ENCODE measurements around the gene RACK1.
"Not testable (repeated sequence)": the region's sequence is repeated elsewhere in the genome, so short reads cannot be mapped to it uniquely, and the experiment has no call there.

RACK1 gene

DNA sequence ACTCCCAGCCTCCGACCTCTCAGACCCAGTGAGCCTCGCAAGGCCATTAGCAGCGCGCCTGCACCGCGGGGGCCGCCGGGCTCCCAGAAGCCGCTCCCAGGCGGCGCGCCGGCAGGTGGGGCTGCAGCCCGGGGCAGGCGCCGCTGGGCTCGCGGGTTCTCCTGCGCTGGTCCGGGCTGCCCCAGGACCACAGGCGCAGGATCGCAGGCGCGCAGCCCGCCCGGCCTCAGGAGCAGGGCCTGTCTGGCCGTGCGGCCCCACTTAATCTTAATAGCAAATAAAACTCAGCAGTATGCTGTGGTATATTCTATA, 29.7 kb upstream of the RACK1 start:
- H3K27me3 ChIP-seq (ENCODE audit: control insufficient read depth, insufficient read depth, low read length); H3K36me3 ChIP-seq (ENCODE audit: control insufficient read depth, insufficient read depth, low read length); H3K9me3 ChIP-seq (ENCODE audit: control insufficient read depth, insufficient read depth, low read depth, low read length); H3K27ac ChIP-seq (ENCODE audit: low read depth, low read length); H3K9ac ChIP-seq (ENCODE audit: low read length); H3K4me1 ChIP-seq (ENCODE audit: control insufficient read depth, insufficient read depth, low read length): not testable (repeated sequence)
- peak overlapping the region; percentile 44 for H3K4me3 ChIP-seq (ENCODE audit: low read depth, low read length)

DNA sequence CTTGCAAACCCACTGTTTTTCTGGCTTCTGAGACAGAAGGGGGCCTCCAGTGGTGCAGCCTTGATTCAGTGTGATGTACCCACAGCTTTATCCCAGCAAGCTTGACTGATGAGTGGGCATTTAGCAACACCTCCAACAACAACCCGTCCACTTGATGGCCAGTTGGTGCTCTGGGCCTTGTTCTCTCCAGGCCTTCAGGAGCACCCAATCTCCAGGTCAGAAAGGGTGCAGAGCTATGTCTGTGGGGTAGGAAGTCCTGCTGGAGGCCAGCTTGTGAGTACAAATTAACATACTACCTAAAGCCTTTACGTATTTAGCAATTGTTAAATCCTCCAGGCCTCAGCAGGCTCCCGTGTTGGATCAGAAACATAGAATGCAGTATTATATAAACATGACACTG, 27.4 kb upstream of the RACK1 start:
- H3K27ac ChIP-seq (ENCODE audit: low read depth, low read length) = no peak overlapping the region
- no peaks in the 10 kb centered on the region for H3K9me3 ChIP-seq (ENCODE audit: control insufficient read depth, insufficient read depth, low read depth, low read length)
- no peak overlapping the region for H3K9ac ChIP-seq (ENCODE audit: low read length)
- no peak overlapping the region for H3K4me3 ChIP-seq (ENCODE audit: low read depth, low read length)
- H3K27me3 ChIP-seq (ENCODE audit: control insufficient read depth, insufficient read depth, low read length) = no peaks in the 10 kb centered on the region
- peaks cover 23% of the 10 kb centered on the region for H3K4me1 ChIP-seq (ENCODE audit: control insufficient read depth, insufficient read depth, low read length)
- H3K36me3 ChIP-seq (ENCODE audit: control insufficient read depth, insufficient read depth, low read length) = no peaks in the 10 kb centered on the region

DNA sequence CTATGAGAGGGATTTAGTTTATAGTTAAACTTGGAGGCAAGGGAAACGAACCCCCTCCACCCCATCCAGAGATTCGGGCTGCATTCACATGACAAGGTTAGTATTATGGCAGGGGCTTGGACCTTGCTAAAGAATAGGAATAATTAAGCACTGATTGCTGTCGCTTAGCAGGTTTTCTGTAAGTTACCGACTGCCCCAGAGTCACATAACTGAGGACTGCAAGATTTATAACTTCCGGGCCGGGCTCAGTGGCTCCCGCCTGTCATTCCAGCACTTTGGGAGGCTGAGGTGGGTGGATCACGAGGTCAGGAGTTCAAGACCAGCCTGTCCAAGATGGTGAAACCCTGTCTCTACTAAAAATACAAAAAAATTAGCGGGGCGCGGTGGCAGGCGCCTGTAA, 24.2 kb upstream of the RACK1 start:
- Histone ChIP-seq H3K9ac (ENCODE audit: low read length) (peak overlapping the region; percentile 62), H3K4me1 (ENCODE audit: control insufficient read depth, insufficient read depth, low read length) (peaks cover 34% of the 10 kb centered on the region), H3K27ac (ENCODE audit: low read depth, low read length) (peak overlapping the region; percentile 76)
- H3K4me3 ChIP-seq (ENCODE audit: low read depth, low read length); H3K36me3 ChIP-seq (ENCODE audit: control insufficient read depth, insufficient read depth, low read length); H3K27me3 ChIP-seq (ENCODE audit: control insufficient read depth, insufficient read depth, low read length); H3K9me3 ChIP-seq (ENCODE audit: control insufficient read depth, insufficient read depth, low read depth, low read length): not testable (repeated sequence)

DNA sequence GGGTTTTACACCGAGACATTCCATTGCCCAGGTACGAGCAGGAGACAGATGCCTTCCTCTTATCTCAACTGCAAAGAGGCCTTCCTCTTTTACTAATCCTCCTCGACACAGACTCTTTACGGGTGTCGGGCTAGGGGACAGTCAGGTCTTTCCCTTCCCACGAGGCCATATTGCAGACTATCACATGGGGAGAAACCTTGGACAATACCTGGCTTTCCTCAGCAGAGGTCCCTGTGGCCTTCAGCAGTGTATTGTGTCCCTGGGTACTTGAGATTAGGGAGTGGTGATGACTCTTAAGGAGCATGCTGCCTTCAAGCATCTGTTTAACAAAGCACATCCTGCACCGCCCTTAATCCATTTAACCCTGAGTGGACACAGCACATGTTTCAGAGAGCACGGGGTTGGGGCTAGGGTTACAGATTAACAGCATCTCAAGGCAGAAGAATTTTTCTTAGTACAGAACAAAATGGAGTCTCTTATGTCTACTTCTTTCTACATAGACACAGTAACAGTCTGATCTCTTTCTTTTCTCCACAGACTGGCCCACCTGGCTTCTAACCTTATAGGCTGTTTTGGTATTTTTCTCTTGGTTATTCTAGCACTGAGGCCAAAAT, 23.7 kb upstream of the RACK1 start:
- Histone ChIP-seq H3K4me1 (ENCODE audit: control insufficient read depth, insufficient read depth, low read length) (peaks cover 34% of the 10 kb centered on the region), H3K27ac (ENCODE audit: low read depth, low read length) (peak overlapping the region; percentile 76), H3K9ac (ENCODE audit: low read length) (peak overlapping the region; percentile 62)
- H3K36me3 ChIP-seq (ENCODE audit: control insufficient read depth, insufficient read depth, low read length); H3K4me3 ChIP-seq (ENCODE audit: low read depth, low read length); H3K27me3 ChIP-seq (ENCODE audit: control insufficient read depth, insufficient read depth, low read length); H3K9me3 ChIP-seq (ENCODE audit: control insufficient read depth, insufficient read depth, low read depth, low read length): not testable (repeated sequence)

DNA sequence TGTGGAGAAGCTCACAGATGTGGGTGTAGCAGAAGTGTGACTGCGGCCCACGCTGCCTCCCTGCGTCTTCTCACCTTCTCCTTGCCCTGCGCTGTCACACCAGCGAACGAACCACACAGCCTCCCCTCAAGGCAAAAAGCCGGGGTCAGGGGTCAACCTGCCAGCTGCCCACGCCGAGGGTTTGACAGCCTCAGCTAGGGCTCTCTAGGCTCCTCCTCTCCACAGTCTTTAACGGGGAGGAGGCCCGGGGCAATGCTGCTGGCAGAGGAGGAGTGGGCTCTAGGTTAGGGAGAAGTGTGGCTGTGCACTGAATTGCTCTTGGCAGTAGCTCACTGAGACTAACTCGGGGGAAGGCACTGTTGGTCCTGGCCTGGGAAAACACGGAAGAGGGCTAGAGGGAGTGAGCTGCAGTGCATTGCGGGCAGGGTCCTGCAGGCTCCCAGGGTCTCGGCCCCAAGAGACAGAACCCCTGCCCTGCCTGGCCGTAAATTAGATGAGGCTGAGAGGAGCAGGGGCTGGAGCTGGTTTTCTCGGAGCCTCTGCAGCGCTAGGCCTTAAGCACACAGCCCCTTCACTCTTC, 21.5 kb upstream of the RACK1 start:
- H3K27ac ChIP-seq (ENCODE audit: low read depth, low read length) = no peak overlapping the region
- H3K27me3 ChIP-seq (ENCODE audit: control insufficient read depth, insufficient read depth, low read length) = no peaks in the 10 kb centered on the region
- no peaks in the 10 kb centered on the region for H3K9me3 ChIP-seq (ENCODE audit: control insufficient read depth, insufficient read depth, low read depth, low read length)
- H3K4me1 ChIP-seq (ENCODE audit: control insufficient read depth, insufficient read depth, low read length) = peaks cover 34% of the 10 kb centered on the region
- H3K9ac ChIP-seq (ENCODE audit: low read length) = peak overlapping the region; percentile 29
- H3K4me3 ChIP-seq (ENCODE audit: low read depth, low read length) = no peak overlapping the region
- peaks cover 8% of the 10 kb centered on the region for H3K36me3 ChIP-seq (ENCODE audit: control insufficient read depth, insufficient read depth, low read length)

DNA sequence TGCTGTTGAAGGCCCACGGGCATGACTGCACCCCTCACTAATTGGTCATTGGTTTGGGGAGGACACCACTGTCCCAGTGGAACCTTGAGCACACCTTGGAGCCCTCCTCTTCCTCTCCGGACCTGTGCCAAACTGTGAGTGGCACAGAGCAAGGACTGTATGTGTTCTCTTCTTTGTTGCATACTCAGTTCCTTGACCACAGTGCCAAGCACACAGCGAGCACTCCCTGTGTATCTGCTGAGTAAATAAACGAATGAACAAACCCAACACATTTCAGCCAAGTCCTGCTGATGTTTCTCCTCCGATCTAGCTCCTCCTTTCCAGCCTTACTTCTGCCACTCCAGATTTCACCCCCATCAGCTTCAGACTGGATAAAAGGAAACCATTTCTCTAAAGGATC, 19.9 kb upstream of the RACK1 start:
- no peak overlapping the region for H3K4me3 ChIP-seq (ENCODE audit: low read depth, low read length)
- no peak overlapping the region for H3K9ac ChIP-seq (ENCODE audit: low read length)
- no peaks in the 10 kb centered on the region for H3K27me3 ChIP-seq (ENCODE audit: control insufficient read depth, insufficient read depth, low read length)
- H3K27ac ChIP-seq (ENCODE audit: low read depth, low read length) = no peak overlapping the region
- peaks cover 34% of the 10 kb centered on the region for H3K4me1 ChIP-seq (ENCODE audit: control insufficient read depth, insufficient read depth, low read length)
- H3K36me3 ChIP-seq (ENCODE audit: control insufficient read depth, insufficient read depth, low read length) = peaks cover 8% of the 10 kb centered on the region
- no peaks in the 10 kb centered on the region for H3K9me3 ChIP-seq (ENCODE audit: control insufficient read depth, insufficient read depth, low read depth, low read length)

DNA sequence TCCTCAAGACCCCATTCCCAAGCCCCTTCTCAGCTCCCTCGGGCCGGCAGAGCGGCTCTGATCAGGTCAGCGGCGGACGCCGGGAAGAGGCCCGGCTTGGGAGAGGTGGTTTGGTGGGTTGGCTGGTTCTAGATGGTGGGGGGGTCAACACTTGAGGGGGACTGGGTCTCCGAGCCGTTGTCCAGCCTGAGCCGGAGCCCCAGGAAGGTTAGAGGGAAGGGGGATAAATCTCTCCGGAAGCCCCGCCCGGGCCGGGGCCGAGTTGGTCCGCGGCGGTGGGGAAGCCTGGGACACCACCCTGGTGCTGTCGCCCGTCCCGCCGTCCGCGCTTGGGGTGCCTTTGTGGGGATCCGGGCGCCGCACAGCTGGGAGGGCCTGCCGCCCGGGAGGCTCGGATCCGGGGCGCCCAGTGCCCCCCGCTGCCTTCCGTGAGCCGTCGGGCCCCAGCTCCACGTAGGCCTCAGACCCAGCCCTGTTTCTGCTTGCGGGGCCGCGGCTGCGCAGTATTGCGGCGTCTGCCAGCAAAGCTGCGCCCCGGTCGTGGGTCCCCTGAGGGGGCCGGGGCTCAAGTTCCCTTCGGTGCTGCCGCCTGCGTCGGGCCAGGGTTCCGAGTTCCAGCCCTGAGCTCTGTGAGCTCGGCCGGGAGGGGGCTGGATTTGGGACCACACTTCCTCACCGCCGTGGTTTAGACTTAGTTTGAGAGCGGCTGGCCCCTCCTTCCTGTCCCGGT, 17.8 kb upstream of the RACK1 start:
- peaks cover 16% of the 10 kb centered on the region for H3K4me1 ChIP-seq (ENCODE audit: control insufficient read depth, insufficient read depth, low read length)
- H3K4me3 ChIP-seq (ENCODE audit: low read depth, low read length) = peak overlapping the region; percentile 93
- H3K9ac ChIP-seq (ENCODE audit: low read length) = peak overlapping the region; percentile 90
- H3K27ac ChIP-seq (ENCODE audit: low read depth, low read length) = peak overlapping the region; percentile 97
- no peaks in the 10 kb centered on the region for H3K9me3 ChIP-seq (ENCODE audit: control insufficient read depth, insufficient read depth, low read depth, low read length)
- H3K27me3 ChIP-seq (ENCODE audit: control insufficient read depth, insufficient read depth, low read length) = no peaks in the 10 kb centered on the region
- peaks cover 8% of the 10 kb centered on the region for H3K36me3 ChIP-seq (ENCODE audit: control insufficient read depth, insufficient read depth, low read length)

DNA sequence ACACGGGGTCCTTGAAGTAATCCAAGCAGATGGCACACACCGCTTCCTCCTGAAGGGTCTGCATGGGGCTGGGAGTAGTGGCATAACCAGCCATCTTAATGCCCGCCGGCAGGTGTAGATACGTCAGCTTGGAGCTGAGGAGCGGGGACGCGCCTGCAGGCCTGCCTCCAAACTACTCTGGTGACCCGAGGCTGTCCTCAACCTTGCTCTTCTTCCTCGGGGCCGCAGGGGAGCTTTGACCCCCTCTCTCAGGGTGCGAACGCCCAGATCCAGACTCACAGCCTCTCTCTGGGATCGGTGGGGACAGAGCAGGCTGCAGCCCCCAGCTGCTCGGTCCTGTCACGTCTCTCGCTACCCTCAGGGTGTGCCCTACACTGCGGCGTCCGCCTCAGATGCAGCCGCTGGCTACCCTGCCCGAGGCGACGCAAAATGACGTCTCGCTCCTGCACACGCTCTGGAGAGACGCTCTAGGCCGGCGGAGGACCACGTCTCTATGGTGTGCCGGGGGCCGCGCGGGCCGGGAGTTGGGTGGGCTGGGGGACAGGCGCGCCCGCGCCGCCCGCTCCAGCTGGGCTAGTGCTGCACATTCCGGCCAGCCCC, 17.1 kb upstream of the RACK1 start, which contains the start of gene TRIM52:
Gene TRIM52, minus strand, starts transcription at position 424 of the 600 bp plus-strand sequence. Its CDS starts 330 bp downstream, at position 94.
- Histone ChIP-seq H3K9me3 (ENCODE audit: control insufficient read depth, insufficient read depth, low read depth, low read length) (no peaks in the 10 kb centered on the region), H3K27ac (ENCODE audit: low read depth, low read length) (peak within 1 kb of the TSS; percentile 97), H3K9ac (ENCODE audit: low read length) (peak within 1 kb of the TSS; percentile 90), H3K4me1 (ENCODE audit: control insufficient read depth, insufficient read depth, low read length) (peaks cover 10% of the 10 kb centered on the region; the same call in 1 of the 2 replicates), H3K4me3 (ENCODE audit: low read depth, low read length) (peak within 1 kb of the TSS; percentile 93), H3K36me3 (ENCODE audit: control insufficient read depth, insufficient read depth, low read length) (peaks cover 12% of the 10 kb centered on the region), H3K27me3 (ENCODE audit: control insufficient read depth, insufficient read depth, low read length) (no peaks in the 10 kb centered on the region)

- peak overlapping the region; percentile 90 for H3K9ac ChIP-seq (ENCODE audit: low read length)
- peak overlapping the region; percentile 93 for H3K4me3 ChIP-seq (ENCODE audit: low read depth, low read length)
- H3K27ac ChIP-seq (ENCODE audit: low read depth, low read length) = no peak overlapping the region
- H3K4me1 ChIP-seq (ENCODE audit: control insufficient read depth, insufficient read depth, low read length) = peaks cover 3% of the 10 kb centered on the region; the same call in 1 of the 2 replicates
- no peaks in the 10 kb centered on the region for H3K27me3 ChIP-seq (ENCODE audit: control insufficient read depth, insufficient read depth, low read length)
- peaks cover 19% of the 10 kb centered on the region for H3K36me3 ChIP-seq (ENCODE audit: control insufficient read depth, insufficient read depth, low read length)
- H3K9me3 ChIP-seq (ENCODE audit: control insufficient read depth, insufficient read depth, low read depth, low read length) = no peaks in the 10 kb centered on the region
Measured at GRCh38 chr5:181259974-181260719, 16.4 kb upstream of the RACK1 start.

DNA sequence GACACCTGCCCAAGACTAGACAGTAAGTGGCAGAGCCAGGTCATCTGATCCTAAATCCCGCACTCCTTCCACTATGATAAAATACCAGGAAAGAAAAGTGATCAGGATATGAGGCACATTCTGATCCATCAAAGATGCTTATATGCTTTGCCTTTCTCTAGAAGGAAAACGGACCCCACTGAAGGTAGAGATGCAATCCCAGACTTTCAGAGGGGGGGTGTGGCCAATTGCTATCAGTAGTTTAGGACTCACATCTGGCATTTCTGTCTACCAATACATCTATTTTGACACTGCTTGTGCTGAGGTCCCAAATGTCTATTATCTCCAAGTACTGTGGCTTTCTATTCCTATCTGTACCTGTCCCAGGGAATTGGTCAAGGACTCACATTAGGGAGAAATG, 15.6 kb upstream of the RACK1 start:
- Histone ChIP-seq H3K9ac (ENCODE audit: low read length) (peak overlapping the region; percentile 90), H3K36me3 (ENCODE audit: control insufficient read depth, insufficient read depth, low read length) (peaks cover 27% of the 10 kb centered on the region), H3K27me3 (ENCODE audit: control insufficient read depth, insufficient read depth, low read length) (no peaks in the 10 kb centered on the region), H3K9me3 (ENCODE audit: control insufficient read depth, insufficient read depth, low read depth, low read length) (no peaks in the 10 kb centered on the region), H3K4me1 (ENCODE audit: control insufficient read depth, insufficient read depth, low read length) (no peaks in the 10 kb centered on the region), H3K27ac (ENCODE audit: low read depth, low read length) (no peak overlapping the region), H3K4me3 (ENCODE audit: low read depth, low read length) (peak overlapping the region; percentile 93)
